Measurements from ENCODE around the gene WDR7.
A peak's percentile ranks its signal among the peaks of the same experiment; 100 is the strongest.

The WDR7 gene

DNA sequence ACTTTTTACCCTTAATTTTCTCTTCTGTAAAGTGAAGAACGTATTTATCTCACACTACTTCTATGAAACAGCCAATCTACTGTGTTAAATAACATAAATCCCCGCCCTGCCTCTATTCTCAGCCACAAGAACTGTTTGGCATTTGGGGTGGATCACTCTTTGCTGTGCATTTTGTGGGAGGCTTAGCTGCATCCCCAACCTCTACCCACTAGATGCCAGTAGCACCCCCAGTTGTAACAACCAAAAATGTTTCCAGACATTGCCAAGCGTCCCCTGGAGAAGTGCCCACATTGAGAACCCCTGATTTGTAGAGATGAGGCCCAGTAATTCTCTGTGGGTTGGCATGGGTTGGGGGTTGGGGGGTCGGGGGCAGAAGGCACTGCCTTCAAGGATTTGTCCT, 401.0 kb downstream of the WDR7 start:
- DNase-seq: no peak

DNA sequence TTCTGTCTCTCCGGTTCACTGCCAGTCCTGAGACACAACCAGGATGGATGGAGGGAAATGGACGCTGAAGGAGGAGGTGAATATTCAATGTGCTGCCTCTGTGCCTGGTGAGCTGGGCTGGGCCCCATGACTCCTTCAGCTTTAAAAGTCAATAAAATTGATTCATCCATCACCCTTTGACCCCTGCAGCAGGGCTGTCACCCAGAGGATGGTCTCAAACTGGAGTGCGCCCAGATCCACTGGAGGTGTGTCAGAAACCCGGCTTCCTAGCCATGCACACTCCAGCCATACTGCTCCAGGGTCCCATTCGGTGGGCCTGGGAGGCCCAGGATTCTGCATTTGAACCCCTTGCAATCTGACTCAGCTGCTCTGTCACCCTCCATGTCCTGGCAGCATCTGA, 401.6 kb downstream of the WDR7 start:
- DNase-seq: no peak

DNA sequence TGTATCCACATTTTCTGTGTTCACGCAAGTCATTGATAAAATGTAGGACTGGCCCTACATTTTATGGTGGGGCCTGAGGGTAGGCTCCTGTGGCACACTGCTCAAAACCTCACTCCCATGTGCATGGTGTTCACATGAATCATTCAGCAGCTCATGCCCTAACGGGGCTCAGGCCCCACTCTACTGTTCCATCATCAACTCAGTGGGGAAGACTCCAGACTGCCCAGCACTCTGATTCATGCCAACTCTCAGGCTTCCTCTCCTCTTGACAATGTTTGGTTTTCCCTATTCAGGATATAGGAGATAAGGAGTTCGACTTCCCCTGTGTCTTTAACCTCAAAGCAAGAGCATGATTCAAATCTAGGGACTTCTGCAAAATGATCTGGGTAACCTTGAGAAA, 403.7 kb downstream of the WDR7 start:
- no peak for DNase-seq

DNA sequence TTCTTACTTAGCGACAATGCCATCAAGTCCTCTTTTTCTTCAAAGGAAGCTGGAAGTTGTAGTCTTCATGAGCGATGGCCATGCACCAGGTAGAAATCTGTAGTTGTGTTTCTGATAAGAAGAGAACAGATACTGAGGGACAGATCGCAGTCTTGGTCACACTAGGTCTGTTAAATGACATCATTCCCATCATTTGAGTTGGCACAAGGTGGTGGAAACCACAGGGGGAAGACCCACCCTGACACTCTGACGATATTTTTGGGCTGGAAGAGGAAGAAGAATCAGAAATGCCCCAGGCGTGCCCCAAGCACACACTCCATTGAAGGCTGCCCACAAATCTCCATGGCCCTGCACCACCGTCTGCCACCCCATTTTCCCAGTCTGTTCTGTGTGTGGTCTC, 406.7 kb downstream of the WDR7 start:
- no peak for DNase-seq

DNA sequence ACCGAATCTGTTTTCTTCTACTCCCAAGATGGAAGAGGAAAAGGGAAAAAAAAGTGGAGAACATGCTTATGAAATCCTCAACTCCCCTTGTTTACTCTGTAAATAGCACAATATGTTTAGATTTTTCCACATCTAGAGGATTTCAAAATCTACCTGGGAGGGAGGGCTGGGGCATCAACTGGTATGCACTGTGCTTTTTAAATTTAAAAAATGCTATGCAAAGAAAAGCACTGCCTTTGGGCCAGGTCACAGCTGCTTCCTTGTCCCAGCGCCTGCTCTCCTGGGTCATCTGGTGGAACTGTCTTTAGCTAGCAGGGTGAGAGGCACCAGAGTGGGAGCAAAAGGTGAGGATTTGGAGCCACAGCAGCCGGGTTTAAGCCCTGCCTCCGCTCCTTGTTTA, 407.6 kb downstream of the WDR7 start:
- no peak for DNase-seq

DNA sequence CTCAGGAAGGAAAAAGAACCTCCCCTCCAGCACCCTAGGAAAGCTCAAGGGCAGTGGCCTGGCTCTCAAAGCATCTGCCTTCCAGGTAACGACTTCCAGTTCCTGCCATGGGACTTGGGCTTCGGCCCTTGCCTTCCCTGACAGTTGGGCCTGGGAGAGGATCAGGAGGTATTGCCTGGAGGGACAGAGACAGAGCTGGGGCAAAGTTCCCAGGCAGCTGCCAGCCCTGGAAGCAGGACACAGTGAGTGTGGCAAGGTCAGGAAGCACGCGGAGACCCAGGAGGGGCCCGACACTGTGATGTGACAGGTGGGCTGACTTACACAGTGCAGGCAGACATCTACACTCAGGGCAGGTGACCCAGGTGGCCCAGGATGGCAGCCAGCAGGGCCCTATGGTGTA, 408.2 kb downstream of the WDR7 start:
- no peak for DNase-seq

DNA sequence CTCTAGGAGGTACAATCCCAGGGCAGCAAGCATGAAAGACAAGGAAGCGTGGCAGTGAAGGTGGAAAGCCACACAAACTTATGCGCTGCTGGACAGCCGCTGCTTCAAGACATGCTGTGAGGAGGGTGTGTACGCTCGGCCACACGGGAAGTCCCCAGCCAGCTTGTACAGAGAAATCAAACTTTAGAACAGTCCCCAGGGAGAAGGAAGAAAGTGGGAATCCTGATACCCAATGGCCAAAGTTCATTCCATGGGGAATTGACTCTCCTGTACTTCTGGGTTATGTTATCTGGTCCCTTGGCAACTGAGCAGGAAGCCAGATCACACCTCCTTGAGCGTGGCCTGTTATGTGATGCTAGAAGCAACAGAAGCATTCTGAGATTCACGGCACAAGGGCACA, 409.7 kb downstream of the WDR7 start:
- DNase-seq: no peak

DNA sequence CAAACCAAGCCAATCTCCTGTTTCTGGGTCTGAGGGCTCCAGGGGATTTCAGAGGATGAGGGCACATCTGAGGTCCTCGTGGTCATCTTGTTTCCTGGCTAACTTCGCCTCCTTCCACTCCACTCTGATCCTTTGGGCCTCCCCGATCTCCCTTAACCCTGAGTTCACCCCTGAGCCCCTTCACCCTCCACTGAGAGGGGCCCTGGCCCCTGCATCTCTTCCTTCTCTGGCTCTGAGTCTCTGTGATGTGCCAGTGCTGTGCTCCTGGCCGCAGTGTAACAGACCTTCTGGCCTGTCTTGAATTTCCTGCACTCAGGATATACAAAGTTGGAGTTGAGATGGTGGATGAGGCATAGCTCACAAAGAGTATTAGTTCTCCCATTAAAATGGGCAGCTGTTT, 411.0 kb downstream of the WDR7 start:
- DNase-seq: no peak

DNA sequence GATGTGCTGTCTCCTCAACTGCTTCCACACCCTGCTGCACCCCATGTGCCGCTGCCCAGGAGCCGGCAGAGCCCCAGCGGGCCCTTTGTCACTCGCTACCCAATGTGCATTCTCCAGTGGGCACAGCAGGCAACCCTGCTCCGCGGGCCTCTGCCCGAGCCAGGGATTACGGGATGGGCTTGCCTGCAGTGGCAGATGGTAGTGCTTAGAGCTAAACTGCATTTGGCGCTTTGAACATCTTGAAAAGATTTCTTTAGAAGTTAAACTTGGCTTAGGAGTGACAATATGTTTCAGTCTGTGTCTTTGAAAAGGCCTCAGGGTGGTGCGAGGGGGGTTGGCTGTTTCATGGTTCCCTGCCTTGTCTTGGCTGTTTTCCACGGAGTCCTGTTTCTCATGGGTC, 411.7 kb downstream of the WDR7 start:
- DNase-seq: no peak

DNA sequence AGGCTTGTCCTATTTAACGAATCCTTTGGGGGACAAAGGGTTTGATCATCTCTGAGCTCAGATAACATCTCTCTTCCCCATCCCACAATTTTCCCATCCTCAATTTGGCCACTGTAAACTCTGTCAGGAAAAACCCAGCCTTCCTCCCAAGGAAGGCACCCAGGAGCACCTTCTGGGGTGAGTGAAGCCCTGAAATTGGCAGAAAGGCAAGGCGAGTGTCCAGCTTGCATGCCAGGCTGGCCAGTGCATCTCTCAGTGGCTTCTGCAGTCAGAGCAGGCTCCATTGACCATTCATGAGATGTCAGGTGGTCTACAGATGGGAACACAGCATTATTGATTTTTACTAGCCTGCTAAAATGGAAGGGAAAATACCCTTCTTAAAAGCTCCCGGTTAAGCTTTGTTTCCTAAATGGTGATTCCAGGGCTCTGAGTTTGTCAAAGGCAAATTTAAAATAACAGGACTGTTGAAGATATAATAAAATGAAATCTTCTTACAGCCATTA, 412.5 kb downstream of the WDR7 start:
- DNase-seq: no peak

DNA sequence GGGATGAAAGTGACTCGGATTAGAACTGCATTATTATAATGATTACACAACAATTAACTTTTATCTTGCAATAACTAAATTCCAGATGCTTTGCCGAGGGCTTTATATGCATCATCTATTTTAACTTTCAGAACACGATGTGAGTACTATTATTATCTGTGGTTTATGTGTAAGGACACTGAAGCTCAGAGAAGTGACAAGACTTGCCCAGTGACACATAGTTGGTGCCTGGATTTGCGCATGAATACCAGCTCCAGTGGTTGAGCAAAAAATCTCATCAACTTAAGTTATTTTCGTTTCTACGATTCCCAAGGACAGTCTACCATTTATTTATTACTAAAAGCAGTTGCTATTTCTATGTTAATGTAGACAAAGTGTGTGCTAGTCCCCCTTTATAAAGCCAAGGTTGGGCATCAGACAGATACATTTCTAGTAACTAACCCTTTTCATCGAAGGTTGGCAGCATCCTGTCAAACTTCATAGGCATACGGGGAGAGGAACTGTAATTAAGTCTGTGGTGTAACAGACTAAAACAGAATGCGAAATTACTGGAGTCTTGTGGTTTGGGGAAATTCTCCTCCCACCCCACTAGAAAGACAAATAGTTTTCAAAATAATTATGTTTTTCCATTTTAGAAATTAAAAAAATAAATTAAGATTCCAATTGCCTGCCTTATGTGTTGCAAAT, 422.5 kb downstream of the WDR7 start:
- DNase-seq: peak; percentile 81

DNA sequence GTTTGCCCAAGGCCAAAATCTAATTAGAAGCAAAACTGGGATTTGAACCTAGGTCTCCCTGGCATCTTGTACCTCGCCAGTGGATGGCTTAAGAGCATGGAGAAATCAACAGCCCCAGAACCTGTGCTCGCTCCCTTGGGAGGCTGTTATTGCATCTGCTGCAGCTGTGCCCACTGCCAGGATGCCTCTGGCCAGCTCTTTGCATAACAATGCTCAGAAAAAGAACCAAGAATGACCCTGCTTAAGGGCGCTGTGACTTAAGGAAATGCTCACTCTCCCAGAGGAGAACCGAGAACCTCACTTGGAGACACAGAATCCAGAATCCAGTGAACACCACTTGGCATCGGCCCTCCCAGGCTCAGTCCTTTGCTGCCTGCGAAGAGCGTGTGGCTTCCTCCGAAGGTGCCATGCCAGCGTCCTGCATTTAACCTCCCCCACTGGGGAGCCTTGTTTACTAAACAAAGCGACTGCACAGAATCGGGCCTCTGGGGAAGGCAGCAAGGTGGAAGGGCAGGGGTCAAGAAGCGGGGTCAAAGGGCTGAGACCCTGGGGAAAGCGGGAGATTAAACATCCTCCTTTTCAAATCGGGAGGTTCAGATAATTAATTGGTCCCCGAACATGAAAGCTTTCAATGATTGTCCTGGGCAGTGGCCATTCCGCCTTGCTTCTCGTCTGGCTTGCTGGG, 424.7 kb downstream of the WDR7 start:
- no peak for DNase-seq

DNA sequence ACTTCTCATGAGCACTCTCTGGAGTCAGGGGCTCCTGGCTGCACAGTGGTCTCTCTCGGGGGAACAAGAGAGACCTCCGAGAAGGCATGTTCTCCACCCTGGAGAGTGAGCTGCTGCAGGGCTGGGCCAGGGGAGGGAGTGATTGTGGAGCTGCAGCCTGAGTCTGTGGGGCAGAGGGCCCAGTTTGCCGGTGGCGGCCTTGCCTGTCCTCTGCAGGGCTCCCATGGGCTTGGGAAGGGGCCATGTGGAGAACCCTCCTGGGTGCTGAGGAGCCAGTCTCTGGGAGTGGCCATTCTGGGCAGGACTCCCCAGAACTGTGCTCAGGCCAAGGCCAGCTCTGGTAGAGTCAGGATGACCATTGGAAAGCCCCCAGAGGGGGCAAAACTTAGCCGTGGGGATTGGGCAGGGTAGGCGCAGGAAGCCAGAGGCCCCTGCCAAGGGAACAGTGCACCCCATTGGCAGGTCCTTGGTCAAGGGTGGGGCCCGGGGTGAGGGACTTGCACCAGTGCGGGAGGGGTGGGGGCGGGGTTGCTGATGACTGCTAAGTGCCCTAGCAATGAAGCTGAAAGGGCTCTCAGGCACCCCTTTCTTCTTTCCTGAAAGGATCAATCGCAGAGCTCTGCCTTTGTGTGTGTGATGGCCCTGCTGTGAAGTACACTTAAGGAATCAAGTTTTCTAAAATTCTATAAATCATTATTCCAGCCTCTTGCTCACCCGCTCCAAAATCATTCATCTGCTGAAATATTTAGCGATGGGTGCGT, 426.0 kb downstream of the WDR7 start:
- DNase-seq: no peak

DNA sequence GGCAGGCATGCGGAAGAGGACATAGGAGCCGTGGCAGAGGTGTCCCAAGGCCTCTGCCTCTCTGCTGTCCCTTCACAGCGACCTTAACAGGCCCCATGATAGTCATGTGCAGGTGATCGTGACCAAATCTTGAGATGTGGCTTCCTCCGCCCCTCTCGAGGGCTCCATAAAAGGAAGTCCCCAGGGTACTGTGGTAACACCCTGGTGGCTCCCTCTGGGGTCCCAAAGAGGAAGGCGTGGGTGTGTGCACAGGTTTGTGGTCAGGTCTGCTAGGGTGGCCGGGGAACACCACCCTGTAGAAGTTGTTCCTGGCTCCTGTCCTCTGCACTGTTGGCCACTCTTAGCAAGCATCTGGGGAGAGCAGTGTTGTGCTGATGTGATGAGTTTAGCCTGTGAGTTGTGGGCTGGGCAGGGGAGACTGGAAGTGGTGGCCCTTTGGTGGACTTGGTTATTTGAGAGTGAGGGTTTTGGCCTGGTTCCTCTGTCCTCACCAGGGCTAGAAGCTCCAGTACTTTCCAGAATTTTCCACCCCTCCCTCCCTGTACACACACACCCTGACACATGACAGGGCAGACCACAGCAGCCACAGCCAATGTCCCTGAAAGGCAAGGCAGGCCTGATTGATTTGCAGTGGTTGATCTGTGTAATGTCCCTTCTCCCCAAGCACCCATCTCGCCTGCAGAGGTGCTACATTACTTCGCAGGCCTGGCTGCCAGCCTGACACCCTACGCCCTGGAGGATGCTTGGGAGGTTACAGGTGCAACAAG, 426.8 kb downstream of the WDR7 start:
- peak; percentile 69 for DNase-seq

DNA sequence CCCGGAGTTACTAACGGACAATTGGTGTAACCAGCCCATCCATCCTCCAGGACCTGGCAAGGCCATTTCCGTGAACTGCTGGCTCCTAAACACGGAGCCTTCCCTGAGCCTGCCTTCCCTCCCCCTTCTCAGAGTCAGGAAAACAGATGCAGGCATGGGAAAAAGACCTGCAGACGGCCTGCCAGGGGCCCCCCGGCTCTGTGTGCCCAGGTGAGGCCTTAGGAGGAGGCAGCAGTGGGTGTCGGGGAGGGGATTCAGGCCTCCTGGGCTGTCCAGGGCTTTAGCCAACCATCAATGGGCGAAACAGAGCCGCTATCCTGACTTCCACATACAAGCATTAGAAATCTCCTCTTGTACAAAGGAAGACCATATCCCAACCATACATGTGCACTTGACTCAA, 427.5 kb downstream of the WDR7 start:
- DNase-seq: no peak

DNA sequence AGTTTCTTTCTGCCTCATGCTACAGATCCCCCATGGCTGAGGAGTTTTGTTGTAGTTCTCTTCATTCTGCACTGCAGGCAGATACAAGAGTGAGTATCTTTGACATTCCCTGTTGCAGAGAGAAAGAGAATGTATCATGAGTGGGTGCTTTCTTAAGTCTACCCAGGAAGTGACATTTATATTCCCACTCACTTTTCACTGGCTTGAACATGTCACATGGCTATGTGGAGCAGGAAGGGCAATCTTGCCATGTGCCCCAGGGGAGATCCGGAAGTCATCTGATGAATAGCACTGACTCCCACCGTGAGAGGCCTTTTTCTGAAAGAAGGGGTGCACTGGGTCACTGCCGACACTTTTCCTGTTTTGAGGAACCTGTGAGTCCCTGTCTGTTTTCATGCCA, 429.3 kb downstream of the WDR7 start:
- DNase-seq: no peak

DNA sequence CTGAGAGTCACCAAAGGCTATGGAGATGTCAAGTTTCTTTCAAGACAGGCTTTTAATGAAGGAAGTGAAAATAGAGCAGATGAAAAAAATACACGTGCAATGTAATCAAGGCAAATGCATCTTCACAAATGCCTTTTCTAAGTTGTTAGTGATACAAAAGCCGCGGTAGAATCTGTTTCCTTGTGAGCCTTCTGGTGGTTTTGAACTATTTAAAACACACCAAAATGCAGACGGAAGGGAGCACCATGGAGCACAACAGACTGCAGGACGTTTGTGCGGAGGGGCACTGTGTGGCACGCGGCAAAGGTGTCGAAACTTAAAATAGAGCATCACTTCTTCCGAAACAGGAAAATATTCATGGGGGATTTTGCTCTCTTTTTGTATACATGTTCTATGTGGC, 430.7 kb downstream of the WDR7 start:
- DNase-seq: peak; percentile 6

DNA sequence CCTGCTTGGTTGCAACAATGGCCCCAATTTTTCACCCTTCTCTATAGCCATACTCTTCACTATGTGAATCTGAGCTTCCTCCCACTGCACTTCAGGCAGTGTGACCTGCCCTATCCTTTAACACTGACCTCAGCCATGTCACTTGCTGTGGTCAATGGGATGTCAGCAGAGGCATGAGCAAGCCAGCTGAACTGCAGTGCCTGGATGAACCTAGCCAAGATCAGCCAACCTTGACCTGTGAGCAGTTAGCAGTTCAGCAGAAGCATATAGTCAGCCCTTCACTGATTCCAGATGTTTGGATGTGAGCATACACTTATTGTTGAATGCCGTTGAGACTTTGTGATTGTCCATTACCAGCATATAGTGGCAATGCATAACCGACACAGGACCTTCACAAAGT, 432.3 kb downstream of the WDR7 start:
- DNase-seq: no peak

DNA sequence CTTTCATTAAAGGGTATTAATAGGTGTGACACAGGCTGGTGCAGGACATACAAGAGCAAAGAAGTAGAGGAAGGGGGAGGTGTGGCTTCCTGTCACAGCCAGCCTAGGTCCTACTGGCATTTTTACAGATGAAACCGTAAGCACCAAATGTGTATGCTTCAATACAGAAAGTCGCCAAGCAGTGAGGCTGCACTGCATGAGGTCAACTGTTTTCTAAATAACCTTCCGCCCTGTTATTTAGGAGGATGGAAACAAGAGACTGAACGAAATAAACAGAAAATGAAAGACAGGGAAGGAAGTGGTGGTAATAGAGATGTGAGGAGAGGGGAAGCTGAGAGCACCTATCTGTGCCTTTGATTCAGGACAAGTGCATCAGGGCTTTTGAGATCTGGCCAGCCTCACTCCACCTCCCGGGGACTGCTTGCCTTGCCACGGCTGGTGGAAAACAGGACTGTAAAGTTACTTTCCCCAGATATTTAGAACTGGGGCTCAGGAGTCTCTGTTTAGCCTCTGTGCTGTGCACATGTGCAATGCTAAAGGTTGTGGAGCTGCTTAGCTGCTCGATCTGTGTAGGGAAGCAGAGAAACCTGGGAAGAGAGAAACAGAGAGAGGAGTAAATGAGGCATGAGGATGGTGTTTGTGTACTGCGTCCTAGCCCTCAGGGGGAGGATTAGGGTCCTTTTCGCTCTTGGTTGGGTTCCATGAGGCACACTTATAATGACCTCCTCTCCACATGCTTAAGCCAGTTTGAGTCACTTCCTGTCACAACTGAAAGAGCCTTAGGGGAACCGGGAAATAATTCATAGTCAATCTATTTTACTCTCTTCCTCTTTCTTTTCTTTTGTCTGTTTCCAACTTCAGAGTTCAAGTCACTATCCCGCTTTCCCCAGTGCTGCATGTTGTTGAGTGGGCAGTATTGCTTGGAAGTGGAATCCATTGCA, 433.4 kb downstream of the WDR7 start:
- DNase-seq: peak; percentile 15

DNA sequence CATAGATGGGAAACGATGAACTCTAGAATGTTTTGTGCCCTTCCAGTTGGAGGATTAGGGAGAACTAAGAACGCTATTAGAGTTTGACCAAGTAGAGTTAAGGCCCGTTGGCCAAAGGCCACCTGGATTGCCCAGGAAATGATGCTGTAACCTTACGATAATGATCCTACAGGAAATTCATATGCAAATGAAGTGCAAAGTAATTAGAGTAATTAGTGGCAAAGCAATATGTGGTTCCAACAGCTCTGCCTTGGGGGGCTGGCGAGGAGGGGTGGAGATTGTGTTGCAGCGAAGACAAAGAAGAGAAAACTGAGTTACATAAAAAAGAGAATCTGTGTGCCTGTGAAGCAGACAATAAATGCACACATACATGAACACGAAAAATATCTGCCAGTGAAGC, 434.2 kb downstream of the WDR7 start:
- DNase-seq: no peak

DNA sequence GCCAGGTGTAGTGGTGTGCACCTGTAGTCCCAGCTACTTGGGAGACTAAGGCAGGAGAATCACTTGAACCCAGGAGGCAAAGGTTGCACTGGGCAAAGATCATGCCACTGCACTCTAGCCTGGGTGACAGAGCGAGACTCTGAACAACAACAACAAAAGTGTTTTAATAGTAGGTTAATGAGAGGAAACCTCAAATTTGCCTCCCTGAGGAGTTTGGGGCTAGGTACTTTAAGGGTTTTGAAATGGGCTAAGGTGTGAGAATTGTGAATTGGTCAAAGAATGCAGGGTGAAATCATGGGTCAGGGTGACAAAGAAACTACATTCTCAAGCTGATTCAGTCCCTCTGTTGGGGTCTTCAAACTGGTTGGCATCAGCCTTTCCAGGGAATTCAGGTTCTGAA, 435.0 kb downstream of the WDR7 start:
- no peak for DNase-seq

Data from SIG-M5 (cell line).